Osteoblast (primary cell): ENCODE results near the gene LCAT. TPM values are rescaled to one million over a fixed set of nuclear protein-coding genes. Genes with fewer than 3 reads are reported as not detected.

Experiments used
- DNase-seq: peaks from one replicate; pipeline ENCODE4 v3.0.0; 2011; ENCODE audit warnings: low spot score, mixed read lengths; ENCODE audit not compliant: insufficient read length; ENCODE audit errors: missing footprints
- H2AFZ ChIP-seq: 2 replicates; pipeline ENCODE4 v1.6.0; 2011; ENCODE audit warnings: mild to moderate bottlenecking, low read length
- H3K27ac ChIP-seq: 2 replicates; pipeline ENCODE4 v1.5.1; 2011; ENCODE audit warnings: mild to moderate bottlenecking, low read depth, low read length, moderate library complexity
- H3K27me3 ChIP-seq: 2 replicates; pipeline ENCODE4 v1.6.0; 2012; ENCODE audit warnings: mild to moderate bottlenecking, control low read depth, inconsistent platforms, low read length, moderate library complexity; ENCODE audit not compliant: insufficient read depth
- H3K36me3 ChIP-seq: 2 replicates; pipeline ENCODE4 v1.5.1; 2011; ENCODE audit warnings: mild to moderate bottlenecking, low read length, control low read depth, moderate library complexity; ENCODE audit not compliant: insufficient read depth
- H3K4me1 ChIP-seq: 2 replicates; pipeline ENCODE4 v1.5.1; 2011; ENCODE audit warnings: mild to moderate bottlenecking, low read length, control low read depth, moderate library complexity; ENCODE audit not compliant: insufficient read depth
- H3K4me2 ChIP-seq: 2 replicates; pipeline ENCODE4 v1.6.0; 2011; ENCODE audit warnings: mild to moderate bottlenecking, low read length; ENCODE audit not compliant: insufficient read depth
- H3K4me3 ChIP-seq: fragments of 200-600 bp; sonication (generic); 3 replicates; pipeline ENCODE4 v1.5.1; 2012; ENCODE audit warnings: mild to moderate bottlenecking, low read length, inconsistent platforms; ENCODE audit not compliant: insufficient read depth
- H3K79me2 ChIP-seq: 2 replicates; pipeline ENCODE4 v1.6.0; 2012; ENCODE audit warnings: mild to moderate bottlenecking, low read length, control low read depth, inconsistent platforms; ENCODE audit not compliant: insufficient read depth
- H3K9me3 ChIP-seq: 2 replicates; pipeline ENCODE4 v1.5.1; 2011; ENCODE audit warnings: low read depth, low read length, control low read depth
- H4K20me1 ChIP-seq: 2 replicates; pipeline ENCODE4 v1.6.0; 2012; ENCODE audit warnings: mild to moderate bottlenecking, low read length, control low read depth; ENCODE audit not compliant: insufficient read depth
- total RNA-seq: library from RNA; depleted of rRNA; stranded (reverse); fragments of >200 nt; gene quantifications from 2 replicates; pipeline ENCODE4 v1.2.3, GENCODE V29; 2012
- TF ChIP-seq, protein P1 (sequence below): IDR thresholded peaks from 2 replicates; pipeline ENCODE4 v1.5.1; 2011; ENCODE audit warnings: mild to moderate bottlenecking, low read depth, low read length, moderate library complexity; ENCODE audit errors: extremely low read depth

Gene LCAT
- total RNA-seq, 1 donor, result 6.9 TPM

- Histone ChIP-seq H3K4me3 (no peak overlapping the region), H3K27me3 (no peaks in the 10 kb centered on the region), H2AFZ (no peak overlapping the region), H3K4me2 (no peak overlapping the region), H3K27ac (no peak overlapping the region), H3K9me3 (no peaks in the 10 kb centered on the region), H3K36me3 (peaks cover 30% of the 10 kb centered on the region), H4K20me1 (peaks cover 42% of the 10 kb centered on the region), H3K4me1 (peaks cover 15% of the 10 kb centered on the region), H3K79me2 (peaks cover 20% of the 10 kb centered on the region)
- peak; percentile 97 for DNase-seq
- TF ChIP-seq, protein P1, sequence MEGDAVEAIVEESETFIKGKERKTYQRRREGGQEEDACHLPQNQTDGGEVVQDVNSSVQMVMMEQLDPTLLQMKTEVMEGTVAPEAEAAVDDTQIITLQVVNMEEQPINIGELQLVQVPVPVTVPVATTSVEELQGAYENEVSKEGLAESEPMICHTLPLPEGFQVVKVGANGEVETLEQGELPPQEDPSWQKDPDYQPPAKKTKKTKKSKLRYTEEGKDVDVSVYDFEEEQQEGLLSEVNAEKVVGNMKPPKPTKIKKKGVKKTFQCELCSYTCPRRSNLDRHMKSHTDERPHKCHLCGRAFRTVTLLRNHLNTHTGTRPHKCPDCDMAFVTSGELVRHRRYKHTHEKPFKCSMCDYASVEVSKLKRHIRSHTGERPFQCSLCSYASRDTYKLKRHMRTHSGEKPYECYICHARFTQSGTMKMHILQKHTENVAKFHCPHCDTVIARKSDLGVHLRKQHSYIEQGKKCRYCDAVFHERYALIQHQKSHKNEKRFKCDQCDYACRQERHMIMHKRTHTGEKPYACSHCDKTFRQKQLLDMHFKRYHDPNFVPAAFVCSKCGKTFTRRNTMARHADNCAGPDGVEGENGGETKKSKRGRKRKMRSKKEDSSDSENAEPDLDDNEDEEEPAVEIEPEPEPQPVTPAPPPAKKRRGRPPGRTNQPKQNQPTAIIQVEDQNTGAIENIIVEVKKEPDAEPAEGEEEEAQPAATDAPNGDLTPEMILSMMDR, result peak; percentile 94
Measured at GRCh38 chr16:67928561-67929364, 15.2 kb downstream of the LCAT start.

GRCh38 chr16:67928147-67928546, 15.8 kb downstream of the LCAT start:
- TF ChIP-seq, protein P1, result no peak
- H3K27ac ChIP-seq, result no peak overlapping the region
- DNase-seq, result peak; percentile 37
- no peaks in the 10 kb centered on the region for H3K9me3 ChIP-seq
- H3K4me2 ChIP-seq, result no peak overlapping the region
- peaks cover 23% of the 10 kb centered on the region for H3K79me2 ChIP-seq
- H3K36me3 ChIP-seq, result peaks cover 29% of the 10 kb centered on the region
- H2AFZ ChIP-seq, result no peak overlapping the region
- no peak overlapping the region for H3K4me3 ChIP-seq
- peaks cover 15% of the 10 kb centered on the region for H3K4me1 ChIP-seq
- no peaks in the 10 kb centered on the region for H3K27me3 ChIP-seq
- H4K20me1 ChIP-seq, result peaks cover 48% of the 10 kb centered on the region

DNA sequence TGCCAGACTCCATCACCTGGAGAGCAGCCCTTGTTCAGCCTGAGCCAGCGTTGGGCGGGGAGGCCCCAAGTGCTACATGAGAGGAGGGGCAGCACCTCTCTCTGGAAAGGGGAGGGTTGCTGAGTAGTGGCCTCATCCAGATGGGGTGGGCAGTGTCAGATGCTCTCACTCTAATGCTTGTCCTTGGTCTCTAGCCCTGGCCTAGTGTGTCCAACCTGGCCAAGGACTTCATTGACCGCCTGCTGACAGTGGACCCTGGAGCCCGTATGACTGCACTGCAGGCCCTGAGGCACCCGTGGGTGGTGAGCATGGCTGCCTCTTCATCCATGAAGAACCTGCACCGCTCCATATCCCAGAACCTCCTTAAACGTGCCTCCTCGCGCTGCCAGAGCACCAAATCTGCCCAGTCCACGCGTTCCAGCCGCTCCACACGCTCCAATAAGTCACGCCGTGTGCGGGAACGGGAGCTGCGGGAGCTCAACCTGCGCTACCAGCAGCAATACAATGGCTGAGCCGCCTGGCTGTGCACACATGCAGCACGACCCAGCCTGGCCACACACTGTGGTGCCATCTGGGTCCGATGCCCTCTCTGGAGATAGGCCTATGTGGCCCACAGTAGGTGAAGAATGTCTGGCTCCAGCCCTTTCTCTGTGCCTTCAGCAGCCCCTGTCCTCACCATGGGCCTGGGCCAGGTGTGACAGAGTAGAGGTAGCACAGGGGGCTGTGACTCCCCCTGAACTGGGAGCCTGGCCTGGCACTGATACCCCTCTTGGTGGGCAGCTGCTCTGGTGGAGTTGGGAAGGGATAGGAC, 16.6 kb downstream of the LCAT start:
- peaks cover 56% of the 10 kb centered on the region for H4K20me1 ChIP-seq
- no peak overlapping the region for H3K4me2 ChIP-seq
- H3K27me3 ChIP-seq, result no peaks in the 10 kb centered on the region
- H3K4me3 ChIP-seq, result no peak overlapping the region
- H3K36me3 ChIP-seq, result peaks cover 32% of the 10 kb centered on the region
- H3K27ac ChIP-seq, result no peak overlapping the region
- peaks cover 31% of the 10 kb centered on the region for H3K79me2 ChIP-seq
- TF ChIP-seq, protein P1, result no peak
- H3K9me3 ChIP-seq, result no peaks in the 10 kb centered on the region
- H2AFZ ChIP-seq, result no peak overlapping the region
- peak; percentile 66 for DNase-seq
- peaks cover 15% of the 10 kb centered on the region for H3K4me1 ChIP-seq
